A673 (cell line): ENCODE results near the gene WWTR1.

Experiments used
- CTCF ChIP-seq: fragments of 300-800, 200-600 bp; sonication (generic); conservative IDR thresholded peaks from 2 replicates; pipeline ENCODE4 v1.5.1; 2017; ENCODE audit warnings: low read depth, mild to moderate bottlenecking, antibody characterized with exemption, low read length, moderate library complexity, mixed read lengths
- EZH2 ChIP-seq: fragments of 200-600 bp; sonication (generic); IDR thresholded peaks from 2 replicates; pipeline ENCODE4 v1.6.1; 2017; ENCODE audit warnings: borderline replicate concordance, low read depth, mild to moderate bottlenecking, mixed read lengths, antibody characterized with exemption, low read length; ENCODE audit not compliant: poor library complexity, severe bottlenecking

DNA sequence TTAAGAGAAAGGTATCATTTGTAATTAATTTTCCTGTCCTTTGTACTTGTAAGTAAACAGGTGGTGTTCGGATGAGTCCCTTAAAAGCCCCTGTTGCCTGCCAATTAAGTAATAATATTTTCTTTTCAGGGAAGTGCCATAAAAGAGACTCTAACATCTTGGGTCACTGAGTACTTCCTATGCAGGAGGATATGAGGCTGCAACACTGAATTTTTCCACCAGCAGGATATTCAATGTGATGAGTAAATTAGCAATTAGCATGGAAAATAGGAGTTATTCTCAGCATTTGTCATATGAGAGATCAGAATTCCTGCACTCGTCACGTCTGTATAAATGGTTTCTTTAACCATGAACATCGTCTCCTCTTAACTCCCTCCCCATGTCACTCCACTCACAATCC, 45.4 kb downstream of the WWTR1 start:
- TF ChIP-seq CTCF (no peak), EZH2 (no peak)
